Uterus (tissue), 4 donors: ENCODE data around the gene GPR55. TPM values are rescaled to one million over a fixed set of nuclear protein-coding genes. Genes with fewer than 3 reads are reported as not detected.

ENCODE experiments used
- DNase-seq, 2 donors: peaks; one replicate each; pipeline ENCODE4 v3.0.0-alpha.2; 2019 to 2020
- H3K27ac ChIP-seq, 2 donors: fragments of 200-600 bp; sonication (generic); 1 replicate in 1 of 2; 2 replicates in 1 of 2; pipeline ENCODE4 v1.5.1; 2016 to 2018
- H3K27me3 ChIP-seq, 2 donors: fragments of 200-600 bp; sonication (generic); one replicate each; pipeline ENCODE4 v1.5.1; 2018 to 2019; ENCODE audit warnings: control low read depth in 1 of 2
- H3K36me3 ChIP-seq, 2 donors: fragments of 200-600 bp; sonication (generic); one replicate each; pipeline ENCODE4 v1.5.1; 2019; ENCODE audit warnings: control low read depth in 1 of 2
- H3K4me1 ChIP-seq, 2 donors: fragments of 200-600 bp; sonication (generic); one replicate each; pipeline ENCODE4 v1.5.1; 2018 to 2019; ENCODE audit warnings: control low read depth in 1 of 2
- H3K4me3 ChIP-seq, 2 donors: fragments of 200-600 bp; sonication (generic); 1 replicate in 1 of 2; 2 replicates in 1 of 2; pipeline ENCODE4 v1.5.1; 2018 to 2019; ENCODE audit warnings: mild to moderate bottlenecking in 1 of 2
- H3K9me3 ChIP-seq, 2 donors: fragments of 200-600 bp; sonication (generic); one replicate each; pipeline ENCODE4 v1.5.1; 2019; ENCODE audit warnings: control low read depth in 1 of 2
- CTCF ChIP-seq, 4 experiments: fragments of 200-600 bp in 2 of 4; fragments of 450-650 bp in 2 of 4; sonication (generic) in 2 of 4; IDR thresholded peaks; one replicate each; pipeline ENCODE4 v1.5.1; 2016 to 2019; ENCODE audit warnings: antibody characterized with exemption in 4 of 4, mild to moderate bottlenecking in 2 of 4, moderate library complexity in 1 of 4
- POLR2A ChIP-seq, 2 donors: fragments of 450-650 bp; IDR thresholded peaks; one replicate each; pipeline ENCODE4 v1.6.1; 2016; ENCODE audit warnings: antibody characterized with exemption in 2 of 2, mild to moderate bottlenecking in 1 of 2, moderate library complexity in 1 of 2
- intact Hi-C: fragments of 100-400 bp; cut with DNase I; formaldehyde crosslinking; loops from one replicate; pipeline ENCODE4 v1.15.1; 2023; ENCODE audit warnings: low total_unique reads
- total RNA-seq, 4 donors: library from RNA; depleted of rRNA in 3 of 4; stranded (reverse); fragments of >200 nt in 3 of 4; gene quantifications; one replicate each; pipeline versions ENCODE4 v1.1.0 to v1.2.4, GENCODE V29; 2014 to 2023
- donor health status: DM: yes; HTN: yes; CAD: no.

The GPR55 gene
- total RNA-seq, 4 donors from 2014 or later, result not detected

- Histone ChIP-seq H3K4me3 (no peak overlapping the region), H3K27me3 (no peaks in the 10 kb centered on the region), H3K9me3 (no peaks in the 10 kb centered on the region), H3K36me3 (no peaks in the 10 kb centered on the region), H3K27ac (no peak overlapping the region), H3K4me1 (no peaks in the 10 kb centered on the region)
- intact Hi-C loops, result no loop called here
- no peak for TF ChIP-seq POLR2A (IDR thresholded peaks at IDR 0.05)
- TF ChIP-seq CTCF (IDR thresholded peaks at IDR 0.05), result no peak
- DNase-seq, result no peak
Observed at GRCh38 chr2:230922951-230923717, 1.9 kb downstream of the GPR55 start.

GRCh38 chr2:230921806-230922595 is 3.0 kb downstream of the GPR55 start:
- no peaks in the 10 kb centered on the region for H3K36me3 ChIP-seq
- DNase-seq, result no peak
- TF ChIP-seq POLR2A (IDR thresholded peaks at IDR 0.05), result no peak
- TF ChIP-seq CTCF (IDR thresholded peaks at IDR 0.05), result no peak
- no peaks in the 10 kb centered on the region for H3K4me1 ChIP-seq
- intact Hi-C loops, result no loop called here
- no peak overlapping the region for H3K4me3 ChIP-seq
- no peaks in the 10 kb centered on the region for H3K9me3 ChIP-seq
- no peak overlapping the region for H3K27ac ChIP-seq
- H3K27me3 ChIP-seq, result no peaks in the 10 kb centered on the region

GRCh38 chr2:230920167-230920566 is 4.9 kb downstream of the GPR55 start:
- TF ChIP-seq POLR2A (IDR thresholded peaks at IDR 0.05) (no peak), CTCF (IDR thresholded peaks at IDR 0.05) (no peak)
- Histone ChIP-seq H3K9me3 (no peaks in the 10 kb centered on the region), H3K4me1 (no peaks in the 10 kb centered on the region), H3K27ac (no peak overlapping the region), H3K36me3 (no peaks in the 10 kb centered on the region), H3K27me3 (no peaks in the 10 kb centered on the region), H3K4me3 (no peak overlapping the region)
- intact Hi-C loops, result no loop called here
- DNase-seq, result no peak

- no peak for DNase-seq
- H3K9me3 ChIP-seq, result no peaks in the 10 kb centered on the region
- intact Hi-C loops, result no loop called here
- no peak overlapping the region for H3K27ac ChIP-seq
- no peaks in the 10 kb centered on the region for H3K36me3 ChIP-seq
- H3K4me1 ChIP-seq, result no peaks in the 10 kb centered on the region
- no peaks in the 10 kb centered on the region for H3K27me3 ChIP-seq
- H3K4me3 ChIP-seq, result no peak overlapping the region
- no peak for TF ChIP-seq POLR2A (IDR thresholded peaks at IDR 0.05)
- no peak for TF ChIP-seq CTCF (IDR thresholded peaks at IDR 0.05)
Observed at GRCh38 chr2:230919681-230920080, 5.4 kb downstream of the GPR55 start.

- intact Hi-C loops, result no loop called here
- no peak for TF ChIP-seq POLR2A (IDR thresholded peaks at IDR 0.05)
- Histone ChIP-seq H3K27me3 (no peaks in the 10 kb centered on the region), H3K4me3 (no peak overlapping the region), H3K27ac (no peak overlapping the region), H3K36me3 (no peaks in the 10 kb centered on the region), H3K4me1 (no peaks in the 10 kb centered on the region), H3K9me3 (no peaks in the 10 kb centered on the region)
- no peak for DNase-seq
Observed at GRCh38 chr2:230919240-230919639, 5.8 kb downstream of the GPR55 start.
